ENCODE measurements around the gene PHACTR1. TPM values are rescaled to one million over a fixed set of nuclear protein-coding genes. Genes with fewer than 3 reads are reported as not detected.

Gene PHACTR1
- total and polyA plus RNA-seq, 2 of the 4 experiments (the other 2 are of a cell fraction) = not detected

GRCh38 chr6:13178107-13178506 lies 461.5 kb downstream of the PHACTR1 start:
- no peak overlapping the region for H2AFZ ChIP-seq (replicated peaks; ENCODE audit: low read length, poor library complexity)
- H3K14ac ChIP-seq (replicated peaks; ENCODE audit: low read depth, low read length) = no peak overlapping the region
- no peaks in the 10 kb centered on the region for H3K9me1 ChIP-seq (ENCODE audit: insufficient read depth, low read length)
- H2BK20ac ChIP-seq (ENCODE audit: low read depth, low read length) = no peak overlapping the region
- H2AK9ac ChIP-seq (replicated peaks; ENCODE audit: low read depth, low read length, poor library complexity) = no peak overlapping the region
- no peak overlapping the region for H3K27ac ChIP-seq (ENCODE audit: insufficient read depth, low read length)
- 42% methylated on average over 2 of the region's 5 CpGs; no CpG with 5 or more reads in 1 of the 2 experiments for WGBS, 2 experiments (ENCODE audit: extremely low coverage in 2 of 2, insufficient read length in 1 of 2)
- no peak overlapping the region for H3K9ac ChIP-seq (ENCODE audit: low read depth, low read length)
- POLR2A ChIA-PET (ENCODE audit: unreplicated experiment) = no interaction called here
- no peaks in the 10 kb centered on the region for H3K36me3 ChIP-seq (ENCODE audit: control insufficient read depth, insufficient read depth, low read length)
- H2AK5ac ChIP-seq (ENCODE audit: low read depth, low read length) = no peak overlapping the region
- no peaks in the 10 kb centered on the region; the same call in 1 of the 2 replicates for H3K4me1 ChIP-seq (ENCODE audit: control insufficient read depth, insufficient read depth, low read length)
- BruUV-seq (replicated peaks) = no TSS peak
- no peak overlapping the region for H3K4me3 ChIP-seq (ENCODE audit: insufficient read depth, low read depth, low read length)
- no peak overlapping the region for H3K18ac ChIP-seq (ENCODE audit: low read depth, low read length)
- H2BK120ac ChIP-seq (ENCODE audit: low read depth, low read length) = no peak overlapping the region
- dilution Hi-C loops (cut with HindIII; ENCODE audit: low sequenced_read_pairs, unreplicated experiment) (no loop called here), intact Hi-C loops (cut with micrococcal nuclease) (no loop called here), in situ Hi-C loops (cut with MboI; ENCODE audit: low sequenced_read_pairs) (loop anchor here (25.0 kb wide), 1 partner anchor 359 kb away; no protein-coding TSS in a partner anchor)
- H3K27me3 ChIP-seq (ENCODE audit: control insufficient read depth, insufficient read depth, low read length) = 0 out of 2 replicates have a peak, but pooled peaks cover 2% of the 10 kb centered on the region
- H4K8ac ChIP-seq (ENCODE audit: low read depth in 2 of 2, low read length in 2 of 2) = no peak overlapping the region
- CTCF ChIA-PET = no interaction called here
- H4K91ac ChIP-seq (ENCODE audit: insufficient read depth, low read depth, low read length) = no peak overlapping the region
- H3K9me3 ChIP-seq (ENCODE audit: control insufficient read depth, insufficient read depth, low read length) = no peaks in the 10 kb centered on the region
- ATAC-seq (ENCODE audit: low read depth) = no peak
- no peaks in the 10 kb centered on the region for H3K79me1 ChIP-seq (ENCODE audit: low read depth in 1 of 2, low read length in 2 of 2)
- H2BK15ac ChIP-seq (ENCODE audit: low read depth, low read length) = no peak overlapping the region
- H4K20me1 ChIP-seq (ENCODE audit: insufficient read depth, low read length) = no peaks in the 10 kb centered on the region
- no peak overlapping the region for H3K4ac ChIP-seq (ENCODE audit: low read depth, low read length)
- no peak overlapping the region for H3K23ac ChIP-seq (ENCODE audit: low read depth, low read length)
- H4K5ac ChIP-seq (ENCODE audit: low read depth, low read length) = no peak overlapping the region
- DNase-seq = no peak
- TF ChIP-seq ELK1 (IDR thresholded peaks at IDR 0.05; ENCODE audit: borderline replicate concordance, low read depth, low read length) (no peak), MAFK (IDR thresholded peaks at IDR 0.05; ENCODE audit: low read depth, low read length) (no peak), CHD1 (IDR thresholded peaks at IDR 0.05; ENCODE audit: low read depth, low read length) (no peak), POLR2A (IDR thresholded peaks at IDR 0.05; ENCODE audit: low read depth, low read length) (no peak), CEBPB (IDR thresholded peaks at IDR 0.05; ENCODE audit: low read depth, low read length) (no peak), MXI1 (IDR thresholded peaks at IDR 0.05; ENCODE audit: borderline replicate concordance, low read depth, low read length) (no peak), CTCF (conservative IDR thresholded peaks at IDR 0.05; ENCODE audit: low read depth, low read length) (no peak), USF2 (IDR thresholded peaks at IDR 0.05; ENCODE audit: low read depth, low read length) (no peak)
- no peak overlapping the region for H2BK5ac ChIP-seq (ENCODE audit: low read depth, low read length, poor library complexity, severe bottlenecking)
- no peak overlapping the region for H3K4me2 ChIP-seq (ENCODE audit: low read depth, low read length)
- H3K56ac ChIP-seq (ENCODE audit: extremely low read depth, insufficient read depth, low read length) = no peak overlapping the region
